Stomach smooth muscle (tissue), 2 donors: ENCODE data around the gene CYP2D6.
"Not testable (repeated sequence)": the region's sequence is repeated elsewhere in the genome, so short reads cannot be mapped to it uniquely, and the experiment has no call there.

Experiments used
- H3K27ac ChIP-seq: one replicate; pipeline ENCODE4 v1.7.0; 2013; ENCODE audit warnings: mild to moderate bottlenecking, low read length, inconsistent platforms
- H3K27me3 ChIP-seq, 2 donors: one replicate each; pipeline ENCODE4 v1.7.0; 2013; ENCODE audit warnings: low read length in 2 of 2; ENCODE audit not compliant: insufficient read depth in 2 of 2, control insufficient read depth in 1 of 2
- H3K36me3 ChIP-seq, 2 donors: one replicate each; pipeline ENCODE4 v1.7.0; 2013; ENCODE audit warnings: low read length in 2 of 2; ENCODE audit not compliant: control insufficient read depth in 2 of 2, insufficient read depth in 2 of 2
- H3K4me1 ChIP-seq: one replicate; pipeline ENCODE4 v1.7.0; 2013; ENCODE audit warnings: low read length; ENCODE audit not compliant: control insufficient read depth, insufficient read depth
- H3K4me3 ChIP-seq, 2 donors: one replicate each; pipeline ENCODE4 v1.7.0; 2013; ENCODE audit warnings: low read length in 2 of 2
- H3K9ac ChIP-seq, 2 donors: one replicate each; pipeline ENCODE4 v1.7.0; 2013; ENCODE audit warnings: low read length in 2 of 2, mild to moderate bottlenecking in 1 of 2
- H3K9me3 ChIP-seq, 2 donors: one replicate each; pipeline ENCODE4 v1.7.0; 2013; ENCODE audit warnings: low read length in 2 of 2; ENCODE audit not compliant: control insufficient read depth in 2 of 2
- donor health status: healthy.
- donor health status: Pancreatic carcinoma.

Gene CYP2D6

GRCh38 chr22:42131562-42131961, 952 bp upstream of the CYP2D6 start:
- Histone ChIP-seq H3K27me3 (peaks cover 0 to 4% of the 10 kb centered on the region in 2 donors), H3K27ac (no peak overlapping the region), H3K9ac (no peak overlapping the region), H3K4me3 (no peak overlapping the region), H3K36me3 (no peaks in the 10 kb centered on the region), H3K9me3 (no peaks in the 10 kb centered on the region), H3K4me1 (no peaks in the 10 kb centered on the region)

DNA sequence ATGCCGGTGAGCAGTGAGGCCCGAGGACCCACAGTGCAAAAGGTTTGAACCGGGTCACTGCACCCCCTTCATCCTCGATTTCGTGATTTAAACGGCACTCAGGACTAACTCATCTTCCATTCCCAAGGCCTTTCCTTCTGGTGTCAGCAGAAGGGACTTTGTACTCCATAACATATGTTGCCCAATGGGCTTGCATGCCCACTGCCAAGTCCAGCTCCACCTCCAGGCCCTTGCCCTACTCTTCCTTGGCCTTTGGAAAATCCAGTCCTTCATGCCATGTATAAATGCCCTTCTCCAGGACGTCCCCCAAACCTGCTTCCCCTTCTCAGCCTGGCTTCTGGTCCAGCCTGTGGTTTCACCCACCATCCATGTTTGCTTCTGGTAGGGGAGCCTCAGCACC, 428 bp downstream of the CYP2D6 start:
- H3K27me3 ChIP-seq, H3K27ac ChIP-seq, H3K9me3 ChIP-seq, H3K36me3 ChIP-seq, H3K4me1 ChIP-seq, H3K9ac ChIP-seq, H3K4me3 ChIP-seq: not testable (repeated sequence)

DNA sequence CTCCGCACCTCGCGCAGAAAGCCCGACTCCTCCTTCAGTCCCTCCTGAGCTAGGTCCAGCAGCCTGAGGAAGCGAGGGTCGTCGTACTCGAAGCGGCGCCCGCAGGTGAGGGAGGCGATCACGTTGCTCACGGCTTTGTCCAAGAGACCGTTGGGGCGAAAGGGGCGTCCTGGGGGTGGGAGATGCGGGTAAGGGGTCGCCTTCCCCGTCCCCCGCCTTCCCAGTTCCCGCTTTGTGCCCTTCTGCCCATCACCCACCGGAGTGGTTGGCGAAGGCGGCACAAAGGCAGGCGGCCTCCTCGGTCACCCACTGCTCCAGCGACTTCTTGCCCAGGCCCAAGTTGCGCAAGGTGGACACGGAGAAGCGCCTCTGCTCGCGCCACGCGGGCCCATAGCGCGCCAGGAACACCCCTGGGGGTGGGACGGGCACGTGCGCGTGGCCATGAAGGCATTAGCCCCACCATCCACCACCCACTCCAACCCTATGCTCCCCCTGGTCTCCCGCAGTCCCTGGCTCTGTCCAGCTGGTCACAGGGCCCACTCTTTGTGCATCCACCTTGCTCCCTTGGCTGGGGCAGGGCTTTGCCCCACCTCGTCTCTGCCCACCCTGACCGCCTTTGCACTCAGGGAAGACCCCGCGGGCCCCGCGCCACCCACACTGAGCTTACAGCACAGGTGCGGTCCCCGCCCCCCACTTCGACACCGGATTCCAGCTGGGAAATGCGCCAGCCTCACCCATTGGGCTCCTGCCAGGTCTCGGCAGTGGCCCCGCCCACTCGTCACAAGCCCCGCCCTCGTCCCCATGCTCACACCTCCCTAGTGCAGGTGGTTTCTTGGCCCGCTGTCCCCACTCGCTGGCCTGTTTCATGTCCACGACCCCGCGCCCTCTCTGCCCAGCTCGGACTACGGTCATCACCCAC, 1.6 kb downstream of the CYP2D6 start:
- not testable (repeated sequence) for H3K4me1 ChIP-seq, H3K36me3 ChIP-seq, H3K4me3 ChIP-seq, H3K27me3 ChIP-seq, H3K27ac ChIP-seq, H3K9me3 ChIP-seq, H3K9ac ChIP-seq

DNA sequence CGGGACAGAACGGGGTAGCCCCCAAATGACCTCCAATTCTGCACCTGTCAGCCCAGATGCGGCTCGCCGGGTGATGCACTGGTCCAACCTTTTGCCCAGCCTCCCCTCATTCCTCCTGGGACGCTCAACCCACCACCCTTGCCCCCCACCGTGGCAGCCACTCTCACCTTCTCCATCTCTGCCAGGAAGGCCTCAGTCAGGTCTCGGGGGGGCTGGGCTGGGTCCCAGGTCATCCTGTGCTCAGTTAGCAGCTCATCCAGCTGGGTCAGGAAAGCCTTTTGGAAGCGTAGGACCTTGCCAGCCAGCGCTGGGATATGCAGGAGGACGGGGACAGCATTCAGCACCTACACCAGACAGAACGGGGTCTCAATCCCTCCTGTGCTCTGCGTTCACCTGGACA, 2.6 kb downstream of the CYP2D6 start:
- not testable (repeated sequence) for H3K27me3 ChIP-seq, H3K4me3 ChIP-seq, H3K9me3 ChIP-seq, H3K36me3 ChIP-seq, H3K4me1 ChIP-seq, H3K9ac ChIP-seq, H3K27ac ChIP-seq

GRCh38 chr22:42127606-42128005, 3.0 kb downstream of the CYP2D6 start:
- no peaks in the 10 kb centered on the region for H3K4me1 ChIP-seq
- H3K27me3 ChIP-seq = no peaks in the 10 kb centered on the region
- H3K4me3 ChIP-seq = no peak overlapping the region
- no peak overlapping the region for H3K9ac ChIP-seq
- no peak overlapping the region for H3K27ac ChIP-seq
- H3K9me3 ChIP-seq = no peaks in the 10 kb centered on the region
- H3K36me3 ChIP-seq = no peaks in the 10 kb centered on the region

GRCh38 chr22:42123529-42123928, 7.1 kb downstream of the CYP2D6 start:
- not testable (repeated sequence) for H3K4me3 ChIP-seq, H3K27ac ChIP-seq, H3K9ac ChIP-seq, H3K4me1 ChIP-seq, H3K36me3 ChIP-seq, H3K27me3 ChIP-seq, H3K9me3 ChIP-seq

DNA sequence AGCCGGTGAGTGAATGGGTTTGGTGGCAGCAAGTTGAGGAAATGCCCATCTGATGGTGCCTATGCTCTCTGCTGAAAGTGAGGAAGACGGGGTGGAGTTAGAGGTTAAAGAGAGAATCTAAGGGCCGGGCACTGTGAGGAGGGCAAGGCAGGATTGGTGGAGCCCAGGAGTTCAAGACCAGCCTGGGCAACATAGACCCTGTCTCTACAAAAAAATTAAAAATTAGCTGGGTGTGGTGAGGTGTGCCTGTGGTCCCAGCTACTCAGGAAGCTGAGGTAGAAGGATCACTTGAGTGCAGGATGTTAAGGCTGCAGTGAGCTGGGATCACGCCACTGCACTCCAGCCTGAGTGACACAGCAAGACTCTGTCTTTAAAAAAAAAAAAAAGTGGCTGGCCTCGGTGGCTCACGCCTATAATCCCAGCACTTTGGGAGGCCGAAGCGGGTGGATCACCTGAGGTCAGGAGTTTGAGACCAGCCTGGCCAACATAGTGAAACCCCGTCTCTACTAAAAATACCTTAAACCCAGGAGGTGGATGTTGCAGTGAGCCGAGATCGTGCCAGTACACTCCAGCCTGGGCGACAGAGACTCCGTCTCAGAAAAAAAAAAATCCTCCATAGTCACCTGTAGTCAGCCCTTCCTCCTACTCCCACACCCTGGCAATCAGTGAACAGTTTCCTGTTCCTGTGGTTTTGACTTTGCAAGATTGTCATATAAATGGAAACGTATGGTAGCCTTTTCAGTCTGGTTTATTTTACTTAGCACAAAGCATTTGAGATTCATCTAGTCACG, 10.2 kb downstream of the CYP2D6 start:
- not testable (repeated sequence) for H3K27me3 ChIP-seq, H3K4me3 ChIP-seq, H3K36me3 ChIP-seq, H3K9ac ChIP-seq, H3K4me1 ChIP-seq, H3K9me3 ChIP-seq, H3K27ac ChIP-seq

GRCh38 chr22:42116848-42117424, 13.7 kb downstream of the CYP2D6 start:
- Histone ChIP-seq H3K36me3 (no peaks in the 10 kb centered on the region), H3K27me3 (no peaks in the 10 kb centered on the region), H3K9me3 (peaks cover 0 to 9% of the 10 kb centered on the region in 2 donors), H3K4me1 (no peaks in the 10 kb centered on the region), H3K4me3 (no peak overlapping the region), H3K9ac (peak overlapping the region in 1 of 2 donors; percentile 21), H3K27ac (no peak overlapping the region)

- H3K27me3 ChIP-seq, H3K4me1 ChIP-seq, H3K27ac ChIP-seq, H3K36me3 ChIP-seq, H3K9ac ChIP-seq, H3K9me3 ChIP-seq, H3K4me3 ChIP-seq: not testable (repeated sequence)
Observed at GRCh38 chr22:42115420-42115830, 15.2 kb downstream of the CYP2D6 start.

DNA sequence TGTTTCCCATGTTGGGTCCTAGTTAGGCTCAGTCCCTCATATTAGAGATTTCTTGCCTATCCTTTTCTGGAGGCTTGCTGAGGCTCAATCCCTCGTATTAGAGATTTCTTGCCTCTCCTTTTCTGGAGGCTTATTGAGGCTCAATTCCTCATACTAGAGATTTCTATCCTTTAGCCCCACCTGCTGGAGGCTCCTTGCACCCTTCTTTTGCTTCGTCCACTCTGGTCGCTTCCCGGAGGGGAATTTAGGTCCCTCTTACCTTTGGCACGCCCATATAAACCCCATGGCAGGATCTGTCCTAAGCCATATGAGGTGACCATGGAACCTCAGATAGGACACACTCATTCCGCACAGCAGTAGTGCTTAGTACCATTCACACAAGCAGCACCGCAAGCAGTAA, 15.9 kb downstream of the CYP2D6 start:
- Histone ChIP-seq H3K4me1 (no peaks in the 10 kb centered on the region), H3K27me3 (no peaks in the 10 kb centered on the region), H3K27ac (no peak overlapping the region), H3K4me3 (no peak overlapping the region), H3K9ac (no peak overlapping the region), H3K9me3 (peaks cover 0 to 9% of the 10 kb centered on the region in 2 donors), H3K36me3 (no peaks in the 10 kb centered on the region)

DNA sequence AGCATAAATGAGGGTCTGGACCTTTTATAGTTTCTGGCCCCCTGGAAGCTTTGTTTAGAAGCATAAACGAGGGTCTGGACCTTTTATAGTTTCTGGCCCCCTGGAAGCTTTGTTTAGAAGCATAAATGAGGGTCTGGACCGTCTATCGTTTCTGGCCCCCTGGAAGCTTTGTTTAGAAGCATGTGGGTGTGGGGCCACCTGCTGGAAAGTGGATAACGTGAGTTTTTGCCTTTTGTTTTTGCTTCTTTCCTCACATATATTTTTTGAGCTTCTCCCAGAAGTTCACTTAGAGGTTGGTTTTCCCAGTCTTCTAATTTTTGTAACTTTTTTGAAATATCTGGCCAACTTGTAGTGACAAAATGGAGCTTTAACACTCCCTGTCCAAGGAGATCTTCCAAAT, 17.8 kb downstream of the CYP2D6 start:
- H3K4me1 ChIP-seq, H3K27ac ChIP-seq, H3K9me3 ChIP-seq: not testable (repeated sequence)

More for the DNA sequence above, 17.8 kb downstream of the CYP2D6 start:
- H3K9ac ChIP-seq, H3K36me3 ChIP-seq, H3K27me3 ChIP-seq, H3K4me3 ChIP-seq: not testable (repeated sequence)
